ENCODE measurements around the gene AMMECR1L. TPM values are rescaled to one million over a fixed set of nuclear protein-coding genes. Genes with fewer than 3 reads are reported as not detected.
A peak's percentile ranks its signal among the peaks of the same experiment; 100 is the strongest.

The AMMECR1L gene
- total RNA-seq, 4 donors from 2014 or later = 6.6 to 18.3 (median 12.9) TPM

GRCh38 chr2:127859712-127860085 lies 26.1 kb downstream of the AMMECR1L start:
- H3K36me3 ChIP-seq = peaks cover 0 to 15% (median 6%) of the 10 kb centered on the region in 4 donors
- H3K4me1 ChIP-seq = peaks cover 6 to 28% (median 22%) of the 10 kb centered on the region in 4 donors
- WGBS, 2 donors (ENCODE audit: low coverage in 1 of 2) = 13% methylated on average over 8 of the region's 8 CpGs; no CpG with 5 or more reads in 1 of the 2 donors
- no peaks in the 10 kb centered on the region for H3K27me3 ChIP-seq
- intact Hi-C loops (cut with DNase I; ENCODE audit: low total_unique reads) = loop anchor here (1.0 kb wide), 1 partner anchor 30 kb away; no protein-coding TSS in a partner anchor
- no peaks in the 10 kb centered on the region for H3K9me3 ChIP-seq
- no peak overlapping the region for H3K27ac ChIP-seq
- no peak overlapping the region for H3K4me3 ChIP-seq
- TF ChIP-seq POLR2AphosphoS5 (IDR thresholded peaks at IDR 0.05) = no peak
- TF ChIP-seq POLR2A (IDR thresholded peaks at IDR 0.05) = no peak
- TF ChIP-seq EP300 (IDR thresholded peaks at IDR 0.05; ENCODE audit: low read depth) = no peak
- TF ChIP-seq CTCF (IDR thresholded peaks at IDR 0.05) = no peak
- peak; percentile 83 for DNase-seq
- in situ Hi-C loops (cut with MboI; ENCODE audit: low pct_ligation_motif_present in 1 of 4, low pct_unique_long_range_greater_than_20kb in 1 of 4, low sequenced_read_pairs in 3 of 4) = loop anchor here in 1 of 4 donors (10.0 kb wide), 1 partner anchor 155 kb away; no protein-coding TSS in a partner anchor

- WGBS, 2 donors (ENCODE audit: low coverage in 1 of 2) = 2 to 10% methylated on average over 4 to 18 of the region's 18 CpGs
- intact Hi-C loops (cut with DNase I; ENCODE audit: low total_unique reads) (no loop called here), in situ Hi-C loops (cut with MboI; ENCODE audit: low pct_ligation_motif_present in 1 of 4, low pct_unique_long_range_greater_than_20kb in 1 of 4, low sequenced_read_pairs in 3 of 4) (no loop called here)
- Histone ChIP-seq H3K9me3 (no peaks in the 10 kb centered on the region), H3K4me3 (peak overlapping the region; percentile 73 to 82 (median 76)), H3K27me3 (no peaks in the 10 kb centered on the region), H3K36me3 (peaks cover 0 to 7% (median 1%) of the 10 kb centered on the region in 4 donors), H3K4me1 (peaks cover 6 to 33% (median 22%) of the 10 kb centered on the region in 4 donors), H3K27ac (peak overlapping the region; percentile 81 to 88 (median 84))
- TF ChIP-seq EP300 (IDR thresholded peaks at IDR 0.05; ENCODE audit: low read depth) = no peak
- TF ChIP-seq POLR2AphosphoS5 (IDR thresholded peaks at IDR 0.05) = no peak
- TF ChIP-seq CTCF (IDR thresholded peaks at IDR 0.05) = no peak
- no peak for TF ChIP-seq POLR2A (IDR thresholded peaks at IDR 0.05)
- DNase-seq = no peak
These were observed 28.4 kb downstream of the AMMECR1L start for GRCh38 chr2:127857265-127857808.

GRCh38 chr2:127853671-127854070 lies 32.1 kb downstream of the AMMECR1L start:
- H3K27ac ChIP-seq = no peak overlapping the region
- no peak for TF ChIP-seq POLR2A (IDR thresholded peaks at IDR 0.05)
- no peak for TF ChIP-seq CTCF (IDR thresholded peaks at IDR 0.05)
- no peak for TF ChIP-seq EP300 (IDR thresholded peaks at IDR 0.05; ENCODE audit: low read depth)
- no peak for TF ChIP-seq POLR2AphosphoS5 (IDR thresholded peaks at IDR 0.05)
- H3K4me1 ChIP-seq = peaks cover 6 to 26% (median 19%) of the 10 kb centered on the region in 4 donors
- H3K4me3 ChIP-seq = no peak overlapping the region
- in situ Hi-C loops (cut with MboI; ENCODE audit: low pct_ligation_motif_present in 1 of 4, low pct_unique_long_range_greater_than_20kb in 1 of 4, low sequenced_read_pairs in 3 of 4) = no loop called here
- H3K9me3 ChIP-seq = no peaks in the 10 kb centered on the region
- 89% methylated on average over 4 of the region's 4 CpGs; no CpG with 5 or more reads in 1 of the 2 donors for WGBS, 2 donors (ENCODE audit: low coverage in 1 of 2)
- DNase-seq = no peak
- intact Hi-C loops (cut with DNase I; ENCODE audit: low total_unique reads) = no loop called here
- H3K27me3 ChIP-seq = no peaks in the 10 kb centered on the region
- H3K36me3 ChIP-seq = peaks cover 0 to 16% (median 1%) of the 10 kb centered on the region in 4 donors

GRCh38 chr2:127852388-127852787 lies 33.4 kb downstream of the AMMECR1L start:
- Histone ChIP-seq H3K4me3 (no peak overlapping the region), H3K27ac (no peak overlapping the region), H3K4me1 (peaks cover 4 to 23% (median 14%) of the 10 kb centered on the region in 4 donors), H3K27me3 (no peaks in the 10 kb centered on the region), H3K36me3 (peaks cover 0 to 29% (median 4%) of the 10 kb centered on the region in 4 donors), H3K9me3 (no peaks in the 10 kb centered on the region)
- in situ Hi-C loops (cut with MboI; ENCODE audit: low pct_ligation_motif_present in 1 of 4, low pct_unique_long_range_greater_than_20kb in 1 of 4, low sequenced_read_pairs in 3 of 4) (no loop called here), intact Hi-C loops (cut with DNase I; ENCODE audit: low total_unique reads) (no loop called here)
- DNase-seq = no peak
- no peak for TF ChIP-seq EP300 (IDR thresholded peaks at IDR 0.05; ENCODE audit: low read depth)
- TF ChIP-seq POLR2AphosphoS5 (IDR thresholded peaks at IDR 0.05) = no peak
- no peak for TF ChIP-seq CTCF (IDR thresholded peaks at IDR 0.05)
- no peak for TF ChIP-seq POLR2A (IDR thresholded peaks at IDR 0.05)
- 80 to 96% methylated on average over 1 to 8 of the region's 8 CpGs for WGBS, 2 donors (ENCODE audit: low coverage in 1 of 2)
